GM12873 (cell line): Measurements from ENCODE around the gene PIWIL1.

Experiments used
- CTCF ChIP-seq: IDR thresholded peaks from 2 replicates; pipeline ENCODE4 v1.5.1; 2012; ENCODE audit warnings: low read depth, mild to moderate bottlenecking, moderate library complexity, low read length, control low read depth; ENCODE audit not compliant: insufficient read depth; ENCODE audit errors: missing control alignments

Gene PIWIL1

GRCh38 chr12:130322263-130322662, 15.4 kb upstream of the PIWIL1 start:
- no peak for TF ChIP-seq CTCF

- no peak for TF ChIP-seq CTCF
Measured at GRCh38 chr12:130330685-130331084, 7.0 kb upstream of the PIWIL1 start.

- TF ChIP-seq CTCF, result no peak
Measured at GRCh38 chr12:130331146-130331545, 6.5 kb upstream of the PIWIL1 start.

- peak; percentile 19 for TF ChIP-seq CTCF
Measured at GRCh38 chr12:130333341-130333740, 4.3 kb upstream of the PIWIL1 start.

- no peak for TF ChIP-seq CTCF
Measured at GRCh38 chr12:130334399-130334798, 3.3 kb upstream of the PIWIL1 start.

- TF ChIP-seq CTCF, result no peak
Measured at GRCh38 chr12:130334937-130335336, 2.8 kb upstream of the PIWIL1 start.

GRCh38 chr12:130335517-130336392, 1.9 kb upstream of the PIWIL1 start:
- peak; percentile 59 for TF ChIP-seq CTCF
